H1 (cell line): Measurements from ENCODE around the gene KLK10. TPM values are rescaled to one million over a fixed set of nuclear protein-coding genes. Genes with fewer than 3 reads are reported as not detected.

Source experiments
- CHD1 ChIP-seq: IDR thresholded peaks from 2 replicates; pipeline ENCODE4 v1.6.1; 2012; ENCODE audit warnings: low read depth, low read length, improper control_type of control experiment
- NANOG ChIP-seq: IDR thresholded peaks from 2 replicates; pipeline ENCODE4 v1.6.1; 2011; ENCODE audit warnings: low read length, low read depth, mild to moderate bottlenecking, inconsistent platforms; ENCODE audit not compliant: insufficient read depth, poor library complexity, severe bottlenecking
- RBBP5 ChIP-seq: IDR thresholded peaks from 2 replicates; pipeline ENCODE4 v1.7.1; 2012; ENCODE audit warnings: low read depth, mild to moderate bottlenecking, inconsistent platforms, low read length, moderate library complexity, borderline replicate concordance
- YY1 ChIP-seq: IDR thresholded peaks from 2 replicates; pipeline ENCODE4 v1.6.1; 2011; ENCODE audit warnings: low read depth, mild to moderate bottlenecking, low read length
- ZNF274 ChIP-seq: IDR thresholded peaks from 2 replicates; pipeline ENCODE4 v1.7.0; 2012; ENCODE audit warnings: low read length, borderline replicate concordance; ENCODE audit errors: extremely low read depth
- polyA plus RNA-seq, 7 experiments: library from polyadenylated mRNA; depleted of rRNA in 3 of 7; stranded (reverse) in 5 of 7; unstranded in 2 of 7; fragments of >200 nt in 5 of 7; fragments of 200-250 nt in 2 of 7; gene quantifications; 1 replicate in 5 of 7; 2 replicates in 1 of 7; 4 replicates in 1 of 7; pipeline versions ENCODE4 v1.2.1 to v1.2.3, GENCODE V29; 2011 to 2013; ENCODE audit warnings: missing spikeins in 2 of 7, mixed read lengths in 2 of 7
- total RNA-seq: library from RNA; stranded (reverse); fragmentation: NEBNext Ultra II Directional; extraction: Animal tissue kit (Norgen Biotek cat#: 25700); gene quantifications from 2 replicates; pipeline ENCODE4 v1.2.1, GENCODE V29; 2021

KLK10 gene
- total and polyA plus RNA-seq, 2 of the 8 experiments (the other 6 are each of a cell fraction or from before 2014, with no cell fraction given), result 4.8 to 9.7 TPM

DNA sequence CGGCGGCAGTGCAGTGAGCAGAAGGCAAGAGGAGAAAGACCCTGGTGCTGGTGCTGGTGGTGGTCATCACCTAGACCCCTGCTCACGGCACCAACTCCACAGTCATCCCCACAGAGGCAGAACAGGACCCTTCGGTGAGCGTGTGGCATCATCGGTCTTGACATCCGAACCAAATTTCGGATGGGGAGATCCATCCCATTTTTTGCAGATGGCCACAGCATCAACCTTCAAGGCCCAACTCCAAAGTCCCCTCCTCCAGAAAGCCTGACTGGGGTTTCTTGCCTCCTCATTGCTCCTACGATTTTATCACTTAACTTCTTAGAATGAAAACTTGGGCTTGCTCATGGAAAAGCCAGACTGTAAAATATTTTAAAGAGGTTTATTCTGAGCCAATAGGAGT lies 24.0 kb upstream of the KLK10 start (continued):
- TF ChIP-seq ZNF274 (no peak), CHD1 (no peak), NANOG (no peak), YY1 (no peak), RBBP5 (no peak)
